AG20443 (cell line): ENCODE data around the gene KCNIP4.
A peak's percentile ranks its signal among the peaks of the same experiment; 100 is the strongest.

Experiments used
- DNase-seq: peaks from one replicate; pipeline ENCODE4 v3.0.0; 2012; ENCODE audit warnings: low spot score, mixed read lengths

Gene KCNIP4

GRCh38 chr4:20735931-20736330 lies 1212.6 kb downstream of the KCNIP4 start:
- no peak for DNase-seq

- no peak for DNase-seq
Observed at GRCh38 chr4:20724915-20725314, 1223.7 kb downstream of the KCNIP4 start.

GRCh38 chr4:20723463-20723862 lies 1225.1 kb downstream of the KCNIP4 start:
- no peak for DNase-seq

GRCh38 chr4:20723019-20723418 lies 1225.6 kb downstream of the KCNIP4 start:
- peak; percentile 36 for DNase-seq

- no peak for DNase-seq
Observed at GRCh38 chr4:20711335-20711734, 1237.2 kb downstream of the KCNIP4 start.

GRCh38 chr4:20700007-20700761 lies 1248.4 kb downstream of the KCNIP4 start, which contains the start of gene PACRGL:
Gene PACRGL, plus strand, starts transcription at chr4:20700458. Its CDS starts 4,024 bp downstream, at chr4:20704482.
- DNase-seq: peak; percentile 97

GRCh38 chr4:20698820-20699219 lies 1249.8 kb downstream of the KCNIP4 start:
- no peak for DNase-seq

- no peak for DNase-seq
Observed at GRCh38 chr4:20698382-20698781, 1250.2 kb downstream of the KCNIP4 start.

GRCh38 chr4:20696815-20697214 lies 1251.8 kb downstream of the KCNIP4 start:
- no peak for DNase-seq

GRCh38 chr4:20687864-20688263 lies 1260.7 kb downstream of the KCNIP4 start:
- peak; percentile 77 for DNase-seq

GRCh38 chr4:20684852-20685763 lies 1263.5 kb downstream of the KCNIP4 start:
- peak; percentile 30 for DNase-seq

GRCh38 chr4:20683766-20684165 lies 1264.8 kb downstream of the KCNIP4 start:
- DNase-seq: no peak

GRCh38 chr4:20682853-20683252 lies 1265.7 kb downstream of the KCNIP4 start:
- DNase-seq: no peak

GRCh38 chr4:20681271-20681670 lies 1267.3 kb downstream of the KCNIP4 start:
- DNase-seq: no peak

GRCh38 chr4:20680736-20681135 lies 1267.8 kb downstream of the KCNIP4 start:
- DNase-seq: no peak

GRCh38 chr4:20679951-20680350 lies 1268.6 kb downstream of the KCNIP4 start:
- DNase-seq: no peak
